ENCODE data around the gene VPS51. TPM values are rescaled to one million over a fixed set of nuclear protein-coding genes. Genes with fewer than 3 reads are reported as not detected.
A peak's percentile ranks its signal among the peaks of the same experiment; 100 is the strongest.

Gene VPS51
- total RNA-seq, 1 experiment from 2014 or later = 139 TPM

GRCh38 chr11:65107078-65107477, 11.1 kb downstream of the VPS51 start:
- no peak for DNase-seq (ENCODE audit: low read depth)

GRCh38 chr11:65107751-65108468, 11.9 kb downstream of the VPS51 start:
- no peak for DNase-seq (ENCODE audit: low read depth)

- no peak for DNase-seq (ENCODE audit: low read depth)
Measured at GRCh38 chr11:65108469-65109123, 12.6 kb downstream of the VPS51 start.

GRCh38 chr11:65109231-65110198, 13.5 kb downstream of the VPS51 start:
- no peak for DNase-seq (ENCODE audit: low read depth)

- DNase-seq (ENCODE audit: low read depth) = peak; percentile 80
Measured at GRCh38 chr11:65110354-65110861, 14.4 kb downstream of the VPS51 start.

GRCh38 chr11:65111159-65111743, 15.2 kb downstream of the VPS51 start:
- no peak for DNase-seq (ENCODE audit: low read depth)

GRCh38 chr11:65111744-65112545, 15.9 kb downstream of the VPS51 start, which contains the start of gene TM7SF2:
Gene TM7SF2 (plus strand): TSS chr11:65111872. CDS start chr11:65112016, 144 bp downstream.
- no peak for DNase-seq (ENCODE audit: low read depth)

GRCh38 chr11:65112546-65113360, 16.7 kb downstream of the VPS51 start:
- no peak for DNase-seq (ENCODE audit: low read depth)

- DNase-seq (ENCODE audit: low read depth) = no peak
Measured at GRCh38 chr11:65113361-65113756, 17.3 kb downstream of the VPS51 start.

GRCh38 chr11:65113839-65114238, 17.8 kb downstream of the VPS51 start:
- DNase-seq (ENCODE audit: low read depth) = no peak

- DNase-seq (ENCODE audit: low read depth) = no peak
Measured at GRCh38 chr11:65114538-65115171, 18.6 kb downstream of the VPS51 start.

GRCh38 chr11:65115361-65116082, 19.5 kb downstream of the VPS51 start:
- no peak for DNase-seq (ENCODE audit: low read depth)

GRCh38 chr11:65116370-65117205, 20.6 kb downstream of the VPS51 start:
- peak; percentile 30 for DNase-seq (ENCODE audit: low read depth)

- peak; percentile 98 for DNase-seq (ENCODE audit: low read depth)
Measured at GRCh38 chr11:65117206-65118096, 21.4 kb downstream of the VPS51 start, which contains the start of gene ZNHIT2. Gene ZNHIT2 (minus strand): TSS chr11:65117701. CDS start chr11:65117653, 48 bp downstream.

GRCh38 chr11:65118097-65118837, 22.3 kb downstream of the VPS51 start:
- no peak for DNase-seq (ENCODE audit: low read depth)

Data from HT1080 (cell line).